ENCODE results near the gene SYNGAP1.

The SYNGAP1 gene

DNA sequence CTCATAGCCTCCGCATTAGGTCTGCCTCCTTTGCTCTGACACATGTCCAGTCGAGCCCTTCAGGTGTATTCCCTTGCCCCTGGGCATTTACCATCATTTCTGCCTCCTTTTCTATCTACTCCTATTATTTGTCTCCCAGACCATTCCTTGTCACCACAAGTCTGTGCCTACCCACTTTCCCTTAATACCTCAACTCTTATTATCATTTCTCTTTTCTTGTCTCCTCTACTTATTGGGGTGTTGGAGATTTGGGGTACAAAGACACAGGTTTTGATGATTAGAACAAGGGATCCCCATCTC, 1.4 kb downstream of the SYNGAP1 start:
- no peak for DNase-seq (ENCODE audit: low read depth)

GRCh38 chr6:33423777-33424176, 3.9 kb downstream of the SYNGAP1 start:
- no peak for DNase-seq (ENCODE audit: low read depth)

GRCh38 chr6:33424855-33425667, 5.2 kb downstream of the SYNGAP1 start:
- no peak for DNase-seq (ENCODE audit: low read depth)

DNA sequence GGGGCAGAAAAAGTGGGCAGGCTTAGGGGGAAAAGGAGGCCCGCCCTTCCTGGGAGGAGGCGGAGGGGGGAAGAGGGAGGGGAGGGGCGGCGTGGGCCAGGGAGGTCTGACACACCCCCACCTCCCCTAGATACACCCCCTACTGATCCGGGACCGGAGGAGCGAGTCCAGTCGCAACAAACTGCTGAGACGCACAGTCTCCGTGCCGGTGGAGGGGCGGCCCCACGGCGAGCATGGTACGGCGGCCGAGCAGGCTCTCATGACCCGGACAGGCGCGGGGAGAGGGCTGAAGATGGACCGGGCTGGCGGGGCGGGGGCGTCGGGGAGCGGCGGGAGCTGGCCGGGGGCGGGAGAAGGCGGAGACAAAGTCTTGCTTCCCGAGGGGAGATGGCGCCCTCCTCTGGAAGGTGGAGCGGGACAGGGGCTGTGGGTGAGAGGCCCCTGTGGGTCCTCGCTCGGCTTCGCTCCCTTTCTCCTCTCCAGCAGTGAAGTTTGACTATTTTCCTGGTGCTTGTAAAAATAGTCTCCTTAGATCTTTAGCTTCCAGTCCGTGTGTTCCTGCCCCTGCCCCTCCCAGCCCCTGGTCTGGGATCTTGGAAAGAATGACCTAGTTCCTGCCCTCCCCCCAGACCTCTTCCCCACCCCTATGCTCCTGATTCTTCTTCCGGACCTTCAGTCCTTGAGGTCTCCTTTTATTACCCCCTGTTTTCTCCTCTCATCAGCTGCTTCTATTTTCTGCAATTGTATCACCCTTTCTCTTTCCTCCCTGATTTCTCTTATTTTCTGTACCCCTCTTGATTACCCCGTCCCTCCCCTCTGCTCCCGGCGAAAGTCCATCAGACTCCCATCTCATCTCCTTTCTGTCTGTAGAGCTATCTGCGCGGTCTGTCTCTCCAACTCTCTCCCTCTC, 6.1 kb downstream of the SYNGAP1 start:
- DNase-seq (ENCODE audit: low read depth) = peak; percentile 64

DNA sequence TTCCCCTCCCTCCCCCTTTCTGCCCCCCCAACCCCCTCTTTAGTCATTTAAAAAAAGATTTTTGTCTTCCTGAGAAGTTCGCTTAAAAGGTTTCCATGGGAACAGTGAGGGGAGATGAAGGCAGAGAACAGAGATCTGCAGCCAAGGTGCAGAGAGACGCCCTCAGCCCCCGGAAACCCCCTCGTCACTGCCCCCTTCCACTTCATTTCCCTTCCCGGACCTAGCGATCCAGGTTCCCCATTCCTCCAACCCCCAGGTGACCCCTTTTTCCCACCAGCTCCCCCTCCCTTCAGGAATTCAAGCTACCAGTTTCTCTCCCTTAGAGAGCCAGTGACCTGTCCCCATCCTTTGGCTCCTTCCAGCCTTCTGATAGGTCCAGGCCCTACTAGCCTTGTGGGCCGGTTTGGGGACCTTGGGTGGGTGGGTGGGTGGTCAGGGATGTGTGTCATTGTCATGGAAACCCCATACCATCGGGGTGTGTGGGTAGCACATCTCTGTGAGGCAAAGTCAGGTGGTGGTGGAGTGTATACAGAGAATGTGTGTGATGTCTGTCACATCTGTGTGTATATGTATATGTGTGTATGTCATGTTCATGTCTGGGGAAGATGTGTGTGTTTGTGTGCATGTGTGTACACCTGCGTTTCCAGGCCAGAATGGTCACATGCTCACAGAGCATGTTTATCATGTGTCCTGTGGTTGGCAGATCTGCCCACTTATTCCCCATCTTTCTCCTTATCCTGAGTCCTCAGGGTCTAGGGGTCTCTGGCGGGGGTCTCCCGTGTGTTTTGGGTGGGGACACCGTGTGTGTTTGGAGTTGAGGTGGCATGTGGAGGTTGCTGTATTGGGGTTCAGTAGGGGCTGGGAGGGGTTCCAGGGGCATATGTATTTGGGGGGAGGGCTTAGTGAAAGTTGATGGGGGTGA, 7.0 kb downstream of the SYNGAP1 start:
- no peak for DNase-seq (ENCODE audit: low read depth)

GRCh38 chr6:33427585-33428223, 7.8 kb downstream of the SYNGAP1 start:
- DNase-seq (ENCODE audit: low read depth) = no peak

DNA sequence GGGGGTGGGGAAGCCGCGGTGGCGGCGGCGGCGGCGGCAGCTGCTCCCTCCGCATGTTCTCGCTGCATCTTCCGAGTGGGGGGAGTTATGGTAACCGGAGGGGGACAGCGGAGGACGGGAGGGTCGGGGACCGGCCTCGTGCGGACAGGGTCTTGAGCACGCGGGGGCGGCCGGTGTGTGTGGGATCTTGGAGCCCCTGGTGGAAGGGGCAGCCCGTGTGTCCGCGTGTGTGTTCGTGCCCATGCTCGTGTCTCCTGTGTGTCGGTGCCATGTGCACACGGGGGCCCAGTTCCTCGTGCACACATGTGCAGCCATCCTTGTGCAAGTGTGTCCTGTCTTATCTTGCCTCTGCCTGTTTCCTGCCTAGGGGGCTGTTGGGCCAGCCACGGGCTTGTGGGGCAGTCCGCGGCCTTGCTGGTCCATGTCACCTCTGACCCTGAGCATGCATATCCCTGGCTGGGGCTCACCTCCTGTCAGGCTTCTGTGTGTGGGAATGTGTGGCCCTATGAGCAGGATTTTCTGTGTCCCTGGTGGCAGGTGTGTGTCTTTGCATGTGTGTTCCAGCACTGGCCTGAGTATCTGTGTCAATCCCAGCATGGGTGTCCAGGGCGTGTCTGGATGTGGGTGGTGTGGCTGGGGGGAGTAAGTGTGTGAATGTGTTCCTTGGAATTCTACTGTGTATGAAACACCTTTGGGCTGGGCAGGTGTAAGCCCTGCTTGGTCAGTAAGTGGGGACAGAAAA, 8.5 kb downstream of the SYNGAP1 start:
- DNase-seq (ENCODE audit: low read depth) = no peak

DNA sequence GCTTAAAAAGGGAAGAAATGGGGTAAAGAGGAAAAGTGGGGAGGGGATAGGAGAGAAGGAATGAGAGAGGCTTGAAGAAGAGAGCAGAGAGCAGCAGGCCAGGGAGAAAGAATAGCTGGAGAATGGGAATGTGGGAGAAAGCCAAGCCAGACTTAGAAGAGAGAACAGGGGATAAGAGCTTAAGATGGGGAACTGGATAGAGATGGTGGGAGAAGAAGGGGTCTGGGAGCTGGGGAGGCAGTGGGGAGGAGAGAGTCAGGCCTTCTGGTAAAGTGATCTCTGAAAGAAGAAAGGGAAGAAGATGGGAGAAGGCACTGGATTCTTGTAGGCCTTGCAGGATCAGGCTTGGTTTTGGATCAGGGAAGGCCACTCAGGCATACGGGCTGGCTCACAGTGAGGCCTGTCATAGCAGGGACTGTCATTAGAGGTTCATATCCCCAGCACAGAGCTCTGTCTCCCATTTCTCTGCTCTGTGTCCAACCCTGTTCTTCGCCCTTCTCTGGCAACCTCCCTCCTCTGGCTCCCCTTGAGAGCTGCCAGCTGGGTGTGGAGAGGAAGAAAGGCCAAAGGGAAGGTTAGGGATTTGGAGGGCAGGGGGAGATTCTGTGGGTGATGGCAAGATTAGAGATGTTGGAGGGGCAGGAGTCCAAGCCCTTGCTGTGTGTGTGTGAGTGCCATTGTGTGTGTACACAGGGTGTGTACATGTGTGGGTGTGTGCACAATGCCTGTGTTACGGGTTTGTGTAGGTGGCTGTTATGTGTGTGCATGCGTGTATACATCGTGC, 9.3 kb downstream of the SYNGAP1 start:
- DNase-seq (ENCODE audit: low read depth) = no peak

DNA sequence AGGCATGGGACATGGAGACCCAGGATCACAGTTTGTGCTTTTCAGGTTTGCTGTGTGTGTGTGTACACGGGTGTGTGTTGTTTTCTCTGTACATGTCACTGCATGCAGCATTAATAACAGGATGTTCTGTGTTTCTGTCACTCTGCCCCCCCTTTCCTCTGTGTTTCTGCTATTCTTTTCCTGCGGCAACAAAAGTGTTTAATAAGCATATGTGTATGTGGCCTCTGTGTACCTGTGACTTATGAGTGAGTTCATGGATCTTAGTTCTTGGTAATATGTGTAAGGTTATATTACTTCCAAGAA, 9.8 kb downstream of the SYNGAP1 start:
- DNase-seq (ENCODE audit: low read depth) = no peak

GRCh38 chr6:33430334-33430733, 10.5 kb downstream of the SYNGAP1 start:
- DNase-seq (ENCODE audit: low read depth) = no peak

DNA sequence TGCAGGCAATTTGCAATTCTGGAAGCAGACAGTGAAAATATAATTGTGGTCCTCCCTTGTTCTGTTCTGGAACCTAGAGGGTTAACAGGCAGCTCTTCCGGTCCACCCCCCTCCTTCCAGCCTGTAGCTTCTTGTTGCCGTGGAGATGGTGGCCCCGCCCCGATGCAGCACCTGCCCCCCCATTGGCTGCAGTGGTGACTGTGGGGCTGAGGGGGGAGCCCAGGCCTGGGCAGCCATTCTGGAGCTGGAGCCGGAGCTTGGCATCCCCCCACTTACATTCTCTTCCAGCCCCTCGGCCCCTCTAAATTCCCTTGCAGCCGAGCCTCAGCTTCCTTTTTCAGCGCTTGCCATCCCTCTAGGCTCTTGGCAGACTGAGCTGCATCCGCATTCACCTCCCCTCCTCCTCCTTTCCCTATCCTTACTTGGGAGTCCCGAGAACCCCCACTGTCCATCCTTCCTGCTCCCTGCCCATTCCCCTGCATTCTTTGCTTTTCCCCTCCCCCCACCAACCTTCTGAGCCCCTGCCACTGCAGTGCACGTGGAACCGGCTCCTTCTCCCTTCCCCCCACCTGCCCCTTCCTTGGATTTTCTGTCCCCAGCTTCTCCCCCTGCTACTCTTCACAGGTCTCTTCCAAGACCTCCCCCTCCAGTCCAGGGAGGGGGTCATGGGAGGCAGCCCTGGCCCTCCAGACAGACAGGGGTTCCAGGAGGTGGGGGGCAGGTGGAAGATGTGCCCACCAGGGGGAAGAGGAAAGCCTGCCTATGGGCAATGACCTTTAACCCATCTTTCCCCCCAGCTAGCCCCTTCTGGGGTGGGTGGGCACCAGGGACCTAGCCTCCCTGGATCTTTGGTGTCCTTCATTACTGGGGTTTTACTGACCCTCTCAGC, 11.4 kb downstream of the SYNGAP1 start:
- no peak for DNase-seq (ENCODE audit: low read depth)

DNA sequence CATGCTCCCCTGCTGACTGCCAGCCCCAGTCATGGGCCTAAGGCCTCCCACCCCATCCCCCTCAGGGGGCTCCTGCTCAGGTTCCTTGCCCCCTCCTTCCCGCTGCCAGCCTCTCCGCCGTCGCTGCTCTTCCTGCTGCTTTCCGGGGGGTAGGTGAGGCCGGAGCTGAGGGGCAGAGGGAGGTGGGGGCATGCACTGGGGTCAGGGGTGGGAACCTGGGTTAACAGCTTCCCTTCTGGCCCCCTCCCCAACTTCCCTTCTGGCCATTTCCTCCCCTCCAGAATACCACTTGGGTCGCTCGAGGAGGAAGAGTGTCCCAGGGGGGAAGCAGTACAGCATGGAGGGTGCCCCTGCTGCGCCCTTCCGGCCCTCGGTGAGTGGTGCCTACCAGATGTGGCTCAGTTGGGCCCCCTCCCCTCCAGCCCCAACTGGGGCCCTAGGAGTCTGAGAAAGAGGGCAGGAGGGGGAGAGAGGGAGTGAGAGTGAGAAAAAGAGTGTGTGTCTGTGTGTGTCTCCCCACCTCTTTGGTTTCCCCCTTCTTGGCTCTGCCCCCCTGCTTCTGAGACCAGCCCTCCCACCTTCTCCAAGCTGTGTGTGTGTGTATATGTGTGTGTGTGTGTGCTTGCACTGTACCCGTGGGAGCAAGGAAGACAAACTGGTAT, 12.1 kb downstream of the SYNGAP1 start:
- no peak for DNase-seq (ENCODE audit: low read depth)

DNA sequence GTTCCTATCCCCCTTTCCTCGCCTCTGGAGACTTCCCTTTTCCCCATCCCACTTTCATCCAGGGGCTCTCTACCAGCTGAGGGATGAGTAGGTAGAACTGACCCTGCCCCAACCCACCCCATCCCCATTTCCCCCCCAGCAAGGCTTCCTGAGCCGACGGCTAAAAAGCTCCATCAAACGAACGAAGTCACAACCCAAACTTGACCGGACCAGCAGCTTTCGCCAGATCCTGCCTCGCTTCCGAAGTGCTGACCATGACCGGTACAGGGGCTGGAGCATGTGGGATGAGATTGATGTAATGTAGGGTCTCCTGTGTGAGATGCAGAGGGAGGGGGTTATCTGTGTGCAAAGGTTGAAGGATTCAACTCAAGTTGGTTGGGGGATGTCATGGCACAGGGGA, 12.7 kb downstream of the SYNGAP1 start:
- no peak for DNase-seq (ENCODE audit: low read depth)

- no peak for DNase-seq (ENCODE audit: low read depth)
These were observed 13.2 kb downstream of the SYNGAP1 start for GRCh38 chr6:33433001-33433543.

DNA sequence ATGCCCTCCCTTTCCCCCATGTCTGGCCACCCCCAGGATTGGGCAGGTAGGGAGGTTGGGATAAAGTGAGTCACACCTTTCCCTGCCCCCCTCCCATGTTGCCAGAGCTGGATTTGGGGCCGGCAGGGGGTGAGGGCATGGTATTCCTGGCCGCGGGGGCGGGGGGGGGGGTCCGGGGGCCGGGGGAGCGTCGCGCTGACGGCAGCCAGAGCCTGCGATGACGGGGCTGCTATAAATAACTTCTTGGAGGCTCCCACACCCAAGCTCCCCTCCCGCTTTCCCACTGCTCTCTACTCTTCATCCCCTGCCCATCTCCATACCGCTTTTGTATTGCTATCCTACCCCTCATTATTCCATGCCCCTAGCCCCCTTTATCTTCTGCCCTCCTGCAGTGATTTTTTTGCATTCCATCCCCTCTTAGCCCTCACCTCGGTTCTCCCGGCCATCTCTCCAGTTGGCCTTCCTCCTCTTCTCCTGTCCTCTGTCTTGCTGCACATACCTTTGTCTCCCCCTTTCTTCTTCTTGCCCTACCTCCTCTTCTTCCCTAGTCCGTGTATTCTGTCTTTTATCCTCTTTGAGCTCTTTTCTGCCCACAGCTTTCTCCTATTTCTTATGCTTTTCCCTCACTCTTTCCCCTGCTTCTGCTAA, 13.8 kb downstream of the SYNGAP1 start:
- DNase-seq (ENCODE audit: low read depth) = no peak

DNA sequence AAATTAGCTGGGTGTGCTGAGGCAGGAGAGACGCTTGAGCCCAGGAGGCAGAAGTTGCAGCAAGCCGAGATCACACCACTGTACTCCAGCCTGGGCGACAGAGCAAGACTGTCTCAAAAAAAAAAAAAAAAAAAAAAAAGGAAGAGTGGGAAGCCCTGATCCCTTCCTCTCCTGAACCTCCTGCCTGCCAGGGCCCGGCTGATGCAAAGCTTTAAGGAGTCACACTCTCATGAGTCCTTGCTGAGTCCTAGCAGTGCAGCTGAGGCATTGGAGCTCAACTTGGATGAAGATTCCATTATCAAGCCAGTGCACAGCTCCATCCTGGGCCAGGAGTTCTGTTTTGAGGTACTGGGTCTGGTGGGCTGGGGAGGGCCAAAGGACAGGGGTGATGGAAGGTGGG, 15.1 kb downstream of the SYNGAP1 start:
- no peak for DNase-seq (ENCODE audit: low read depth)

DNA sequence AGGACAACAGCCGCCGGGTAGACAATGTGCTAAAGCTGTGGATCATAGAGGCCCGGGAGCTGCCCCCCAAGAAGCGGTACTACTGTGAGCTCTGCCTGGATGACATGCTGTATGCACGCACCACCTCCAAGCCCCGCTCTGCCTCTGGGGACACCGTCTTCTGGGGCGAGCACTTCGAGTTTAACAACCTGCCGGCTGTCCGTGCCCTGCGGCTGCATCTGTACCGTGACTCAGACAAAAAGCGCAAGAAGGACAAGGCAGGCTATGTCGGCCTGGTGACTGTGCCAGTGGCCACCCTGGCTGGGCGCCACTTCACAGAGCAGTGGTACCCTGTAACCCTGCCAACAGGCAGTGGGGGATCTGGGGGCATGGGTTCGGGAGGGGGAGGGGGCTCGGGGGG, 17.8 kb downstream of the SYNGAP1 start:
- DNase-seq (ENCODE audit: low read depth) = no peak

- DNase-seq (ENCODE audit: low read depth) = no peak
These were observed 19.2 kb downstream of the SYNGAP1 start for GRCh38 chr6:33438978-33439594.

Measured in stromal cell of bone marrow (primary cell).